ENCODE measurements around the gene SFPQ.

DNA sequence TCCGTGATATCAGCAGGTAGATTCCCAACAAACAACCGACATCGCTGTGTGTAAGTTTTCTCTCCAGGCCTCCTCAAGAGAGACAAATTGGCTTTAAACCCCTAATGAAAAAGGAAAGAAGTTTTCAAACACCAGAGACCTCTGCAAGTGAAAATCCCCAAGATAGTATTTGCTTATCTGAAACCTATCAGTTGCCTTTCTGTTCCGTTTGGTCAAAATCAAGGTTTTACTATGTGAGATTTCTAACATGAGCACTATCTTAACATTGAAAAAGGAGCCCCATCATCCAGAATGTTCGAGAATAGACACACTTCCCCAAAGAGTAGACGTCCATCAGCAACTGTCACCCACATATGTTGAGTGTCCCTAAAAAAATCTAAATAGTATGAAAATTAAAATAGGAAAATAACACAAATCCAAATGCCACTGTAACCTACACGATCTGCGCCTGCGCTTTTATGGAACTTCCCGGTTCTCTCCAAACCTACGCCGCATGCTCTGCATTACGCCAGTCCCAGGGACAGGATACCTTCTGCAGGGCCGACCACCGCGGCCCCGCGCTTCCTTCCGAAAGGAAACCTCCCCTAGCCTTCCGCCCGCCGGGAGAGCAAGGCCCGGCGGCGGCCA, 1.4 kb downstream of the SFPQ start:
- TF ChIP-seq, protein P1, sequence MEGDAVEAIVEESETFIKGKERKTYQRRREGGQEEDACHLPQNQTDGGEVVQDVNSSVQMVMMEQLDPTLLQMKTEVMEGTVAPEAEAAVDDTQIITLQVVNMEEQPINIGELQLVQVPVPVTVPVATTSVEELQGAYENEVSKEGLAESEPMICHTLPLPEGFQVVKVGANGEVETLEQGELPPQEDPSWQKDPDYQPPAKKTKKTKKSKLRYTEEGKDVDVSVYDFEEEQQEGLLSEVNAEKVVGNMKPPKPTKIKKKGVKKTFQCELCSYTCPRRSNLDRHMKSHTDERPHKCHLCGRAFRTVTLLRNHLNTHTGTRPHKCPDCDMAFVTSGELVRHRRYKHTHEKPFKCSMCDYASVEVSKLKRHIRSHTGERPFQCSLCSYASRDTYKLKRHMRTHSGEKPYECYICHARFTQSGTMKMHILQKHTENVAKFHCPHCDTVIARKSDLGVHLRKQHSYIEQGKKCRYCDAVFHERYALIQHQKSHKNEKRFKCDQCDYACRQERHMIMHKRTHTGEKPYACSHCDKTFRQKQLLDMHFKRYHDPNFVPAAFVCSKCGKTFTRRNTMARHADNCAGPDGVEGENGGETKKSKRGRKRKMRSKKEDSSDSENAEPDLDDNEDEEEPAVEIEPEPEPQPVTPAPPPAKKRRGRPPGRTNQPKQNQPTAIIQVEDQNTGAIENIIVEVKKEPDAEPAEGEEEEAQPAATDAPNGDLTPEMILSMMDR (conservative IDR thresholded peaks at IDR 0.05 in 1 of 2, IDR thresholded peaks at IDR 0.05 in 1 of 2; ENCODE audit: low read depth in 1 of 2, low read length in 2 of 2) = no peak
- TF ChIP-seq EZH2 (IDR thresholded peaks at IDR 0.05; ENCODE audit: low read length, missing control alignments) = no peak

Data from fibroblast of lung (primary cell).